HepG2 (cell line): ENCODE measurements around the gene BABAM1. TPM values are rescaled to one million over a fixed set of nuclear protein-coding genes. Genes with fewer than 3 reads are reported as not detected.

ENCODE experiments used
- ADNP ChIP-seq: sonication (generic); formaldehyde crosslinking; IDR thresholded peaks from 2 replicates; pipeline ENCODE4 v1.4.0; 2020; ENCODE audit warnings: missing genetic modification reagents
- ATF4 ChIP-seq, 2 experiments: fragments of 450-650 bp in 1 of 2; sonication (generic) in 1 of 2; formaldehyde crosslinking; IDR thresholded peaks; 2 replicates each; pipeline versions ENCODE4 v1.5.0 to v1.8.0; 2020 to 2022; ENCODE audit warnings: mild to moderate bottlenecking in 1 of 2, missing genetic modification reagents in 1 of 2
- BRF2 ChIP-seq: sonication (generic); formaldehyde crosslinking; IDR thresholded peaks from 2 replicates; pipeline ENCODE4 v1.8.1; 2022; ENCODE audit warnings: mild to moderate bottlenecking, missing genetic modification reagents
- FIP1L1 ChIP-seq: fragments of 200-400 bp; formaldehyde crosslinking; IDR thresholded peaks from 2 replicates; pipeline ENCODE4 v1.6.1; 2018; ENCODE audit warnings: low read depth, mild to moderate bottlenecking, low read length, moderate library complexity, borderline replicate concordance; ENCODE audit not compliant: insufficient read depth
- HNF4A ChIP-seq: sonication (generic); formaldehyde crosslinking; IDR thresholded peaks from 2 replicates; pipeline ENCODE4 v1.4.0; 2020; ENCODE audit warnings: missing genetic modification reagents
- HOXA5 ChIP-seq: sonication (generic); formaldehyde crosslinking; IDR thresholded peaks from 2 replicates; pipeline ENCODE4 v1.4.0; 2020; ENCODE audit warnings: missing genetic modification reagents
- KAT8 ChIP-seq: IDR thresholded peaks from 2 replicates; pipeline ENCODE4 v1.6.1; 2016; ENCODE audit warnings: missing genetic modification reagents, missing compliant biosample characterization
- NR2F6 ChIP-seq, 2 experiments: IDR thresholded peaks; 2 replicates each; pipeline ENCODE4 v1.6.1; 2016; ENCODE audit warnings: antibody characterized with exemption in 1 of 2, mild to moderate bottlenecking in 1 of 2
- PATZ1 ChIP-seq: sonication (generic); formaldehyde crosslinking; IDR thresholded peaks from 2 replicates; pipeline ENCODE4 v1.4.0; 2020; ENCODE audit warnings: missing genetic modification reagents
- POLR2G ChIP-seq: fragments of 200-400 bp; formaldehyde crosslinking; IDR thresholded peaks from 2 replicates; pipeline ENCODE4 v1.6.1; 2018; ENCODE audit warnings: mild to moderate bottlenecking, low read depth, low read length, moderate library complexity
- RARA ChIP-seq: IDR thresholded peaks from 2 replicates; pipeline ENCODE4 v1.6.1; 2016; ENCODE audit warnings: missing genetic modification reagents, missing compliant biosample characterization
- RXRB ChIP-seq: IDR thresholded peaks from 2 replicates; pipeline ENCODE4 v1.6.1; 2016; ENCODE audit warnings: borderline replicate concordance, missing genetic modification reagents, missing compliant biosample characterization
- SMAD1 ChIP-seq: sonication (generic); formaldehyde crosslinking; IDR thresholded peaks from 2 replicates; pipeline ENCODE4 v1.4.0; 2020; ENCODE audit warnings: missing genetic modification reagents, low read depth, mild to moderate bottlenecking, borderline replicate concordance
- SP2 ChIP-seq: sonication (generic); formaldehyde crosslinking; IDR thresholded peaks from 2 replicates; pipeline ENCODE4 v1.5.1; 2020; ENCODE audit warnings: mild to moderate bottlenecking, missing genetic modification reagents
- ZMYM2 ChIP-seq: sonication (generic); formaldehyde crosslinking; IDR thresholded peaks from 2 replicates; pipeline ENCODE4 v1.8.0; 2022; ENCODE audit warnings: mild to moderate bottlenecking, missing genetic modification reagents
- ZMYM3 ChIP-seq: sonication (generic); formaldehyde crosslinking; IDR thresholded peaks from 2 replicates; pipeline ENCODE4 v1.5.1; 2020; ENCODE audit warnings: mild to moderate bottlenecking, missing genetic modification reagents
- ZNF136 ChIP-seq: sonication (generic); formaldehyde crosslinking; IDR thresholded peaks from 2 replicates; pipeline ENCODE4 v1.8.1; 2022; ENCODE audit warnings: low read depth, mild to moderate bottlenecking, moderate library complexity, missing genetic modification reagents
- ZNF501 ChIP-seq: sonication (generic); formaldehyde crosslinking; IDR thresholded peaks from 2 replicates; pipeline ENCODE4 v1.5.1; 2020; ENCODE audit warnings: mild to moderate bottlenecking, moderate library complexity, missing genetic modification reagents
- ZNF569 ChIP-seq: sonication (generic); formaldehyde crosslinking; IDR thresholded peaks from 2 replicates; pipeline ENCODE4 v1.5.0; 2020; ENCODE audit warnings: mild to moderate bottlenecking, missing genetic modification reagents, moderate library complexity, borderline replicate concordance
- ZNF629 ChIP-seq: sonication (generic); formaldehyde crosslinking; conservative IDR thresholded peaks from 2 replicates; pipeline ENCODE4 v1.5.0; 2020; ENCODE audit warnings: missing genetic modification reagents
- ZNF652 ChIP-seq: IDR thresholded peaks from 2 replicates; pipeline ENCODE4 v1.6.1; 2016; ENCODE audit warnings: low read depth, borderline replicate concordance
- ZNF768 ChIP-seq: sonication (generic); formaldehyde crosslinking; IDR thresholded peaks from 2 replicates; pipeline ENCODE4 v1.4.0; 2020; ENCODE audit warnings: missing genetic modification reagents
- polyA plus RNA-seq, 8 experiments: library from polyadenylated mRNA; depleted of rRNA in 3 of 8; stranded (reverse) in 7 of 8; unstranded in 1 of 8; fragments of >200 nt; fragmentation: Illumina TruSeq in 4 of 8; extraction: Trizol in 4 of 8; gene quantifications; 2 replicates each; pipeline versions ENCODE4 v1.2.1 to v1.2.3, GENCODE V29; 2011 to 2016; ENCODE audit warnings: low read depth in 4 of 8, missing spikeins in 1 of 8, mixed read lengths in 1 of 8; ENCODE audit not compliant: insufficient read depth in 1 of 8
- total RNA-seq, 5 experiments: library from RNA; depleted of rRNA; stranded (reverse); fragments of >200 nt; fragmentation: Illumina TruSeq; extraction: Trizol; gene quantifications; 2 replicates each; pipeline ENCODE4 v1.2.3, GENCODE V29; 2016; ENCODE audit warnings: low read depth in 1 of 5
- TF ChIP-seq, protein P1 (sequence below): IDR thresholded peaks from 2 replicates; pipeline ENCODE4 v1.6.1; 2016; ENCODE audit warnings: mild to moderate bottlenecking

Gene BABAM1
- total and polyA plus RNA-seq, 2 of the 13 experiments (the other 11 are each of a cell fraction or from before 2014, with no cell fraction given) = 70.0 to 82.0 TPM

- TF ChIP-seq, protein P1, sequence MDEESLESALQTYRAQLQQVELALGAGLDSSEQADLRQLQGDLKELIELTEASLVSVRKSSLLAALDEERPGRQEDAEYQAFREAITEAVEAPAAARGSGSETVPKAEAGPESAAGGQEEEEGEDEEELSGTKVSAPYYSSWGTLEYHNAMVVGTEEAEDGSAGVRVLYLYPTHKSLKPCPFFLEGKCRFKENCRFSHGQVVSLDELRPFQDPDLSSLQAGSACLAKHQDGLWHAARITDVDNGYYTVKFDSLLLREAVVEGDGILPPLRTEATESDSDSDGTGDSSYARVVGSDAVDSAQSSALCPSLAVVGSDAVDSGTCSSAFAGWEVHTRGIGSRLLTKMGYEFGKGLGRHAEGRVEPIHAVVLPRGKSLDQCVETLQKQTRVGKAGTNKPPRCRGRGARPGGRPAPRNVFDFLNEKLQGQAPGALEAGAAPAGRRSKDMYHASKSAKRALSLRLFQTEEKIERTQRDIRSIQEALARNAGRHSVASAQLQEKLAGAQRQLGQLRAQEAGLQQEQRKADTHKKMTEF = peak; percentile 73
- TF ChIP-seq ZNF569 (CRISPR knock-in tag) (no peak), SP2 (no peak), ZNF501 (CRISPR knock-in tag) (peak; percentile 65), PATZ1 (peak; percentile 63), ZNF652 (peak; percentile 58; the same call in 1 of the 2 replicates), FIP1L1 (0 out of 2 replicates have a peak, but pooled peaks have one; percentile 12), HNF4A (CRISPR knock-in tag) (peak; percentile 59), NR2F6 (IDR thresholded peaks at IDR 0.05) (peak; percentile 84), NR2F6 (CRISPR knock-in tag; IDR thresholded peaks at IDR 0.05) (peak; percentile 87), HOXA5 (CRISPR knock-in tag) (peak; percentile 22; the same call in 1 of the 2 replicates), ZNF136 (no peak), KAT8 (CRISPR knock-in tag) (peak; percentile 50; the same call in 1 of the 2 replicates), SMAD1 (CRISPR knock-in tag) (peak; percentile 31; the same call in 1 of the 2 replicates), ATF4 (CRISPR knock-in tag; IDR thresholded peaks at IDR 0.05) (0 out of 4 replicates have a peak, but pooled peaks of 1 of the 2 experiments have one; percentile 21), ZMYM3 (CRISPR knock-in tag) (peak; percentile 100), POLR2G (peak; percentile 77), BRF2 (CRISPR knock-in tag) (peak; percentile 59; the same call in 1 of the 2 replicates), RARA (CRISPR knock-in tag) (peak; percentile 38; the same call in 1 of the 2 replicates), ZNF768 (peak; percentile 48; the same call in 1 of the 2 replicates), ZNF629 (CRISPR knock-in tag) (no peak), ZMYM2 (0 out of 2 replicates have a peak, but pooled peaks have one; percentile 58), RXRB (CRISPR knock-in tag) (peak; percentile 41; the same call in 1 of the 2 replicates), ADNP (CRISPR knock-in tag) (peak; percentile 97)
Observed at GRCh38 chr19:17246681-17247425, 20.4 kb upstream of the BABAM1 start (continued).
